ENCODE results near the gene ALKAL2. TPM values are rescaled to one million over a fixed set of nuclear protein-coding genes. Genes with fewer than 3 reads are reported as not detected.

The ALKAL2 gene
- total and polyA plus RNA-seq, 10 of the 15 experiments (the other 5 are each of a cell fraction or from before 2014, with no cell fraction given), result 0.11 to 0.29 (median 0.11) TPM; not detected in 7

GRCh38 chr2:309148-309953 lies 21.5 kb upstream of the ALKAL2 start:
- WGBS (ENCODE audit: insufficient coverage, insufficient replicate concordance, low lambda C conversion rate, missing lambda C conversion rate), result 33% methylated on average over 12 of the region's 13 CpGs
- H3K4me1 ChIP-seq (ENCODE audit: control insufficient read depth, insufficient read depth, low read length), result no peaks in the 10 kb centered on the region
- TF ChIP-seq MTA2 (IDR thresholded peaks at IDR 0.05; ENCODE audit: low read depth) (no peak), SIN3A (IDR thresholded peaks at IDR 0.05; ENCODE audit: low read depth, low read length) (no peak), ESRRA (IDR thresholded peaks at IDR 0.05; ENCODE audit: low read length) (no peak), ASH2L (IDR thresholded peaks at IDR 0.05; ENCODE audit: borderline replicate concordance, low read depth) (no peak), MXI1 (IDR thresholded peaks at IDR 0.05; ENCODE audit: low read depth, low read length) (no peak), NFIC (IDR thresholded peaks at IDR 0.05; ENCODE audit: low read depth, low read length) (no peak), E2F4 (IDR thresholded peaks at IDR 0.05; ENCODE audit: low read depth, low read length) (no peak)
- H3K9me3 ChIP-seq (replicated peaks; ENCODE audit: control insufficient read depth, insufficient read depth, low read length), result no peaks in the 10 kb centered on the region
- in situ Hi-C loops (cut with MboI) (no loop called here), intact Hi-C loops (cut with micrococcal nuclease; ENCODE audit: unreplicated experiment) (no loop called here)
- H3K27ac ChIP-seq (ENCODE audit: control insufficient read depth, insufficient read depth), result no peak overlapping the region
- no peaks in the 10 kb centered on the region for H3K36me3 ChIP-seq (ENCODE audit: control insufficient read depth in 2 of 2, insufficient read depth in 2 of 2, low read length in 1 of 2)
- POLR2A ChIA-PET, result no interaction called here
- ATAC-seq (no peak), FAIRE-seq (no peak), DNase-seq (ENCODE audit: low read depth, low spot score) (no peak)
- RAD21 ChIA-PET (ENCODE audit: unreplicated experiment), result no interaction called here
- no peaks in the 10 kb centered on the region for H4K20me1 ChIP-seq (ENCODE audit: control insufficient read depth, insufficient read depth)
- no TSS peak for BruUV-seq (replicated peaks)
- H3K79me2 ChIP-seq (ENCODE audit: control insufficient read depth, insufficient read depth, low read length), result no peaks in the 10 kb centered on the region
- CTCF ChIA-PET, result no interaction called here
- no peak overlapping the region for H2AFZ ChIP-seq (ENCODE audit: control insufficient read depth, low read depth, low read length)
- H3K4me3 ChIP-seq, result no peak overlapping the region
- H3K4me2 ChIP-seq (ENCODE audit: control insufficient read depth, insufficient read depth), result no peak overlapping the region
- no peak overlapping the region for H3K9ac ChIP-seq (ENCODE audit: control insufficient read depth, insufficient read depth, low read length)
- SMC1A ChIA-PET (ENCODE audit: uncharacterized antibody, unreplicated experiment), result no interaction called here
- no peaks in the 10 kb centered on the region for H3K27me3 ChIP-seq (replicated peaks in 1 of 2; ENCODE audit: control insufficient read depth in 2 of 2, insufficient read depth in 2 of 2, low read length in 1 of 2)

Measured in GM12878 (cell line).